Mesodermal cell (in vitro differentiated cells): ENCODE results near the gene CEACAM19.
"Not testable (repeated sequence)": the region's sequence is repeated elsewhere in the genome, so short reads cannot be mapped to it uniquely, and the experiment has no call there.

Source experiments
- H3K27ac ChIP-seq: 2 replicates; pipeline ENCODE4 v1.7.0; 2013; ENCODE audit warnings: mild to moderate bottlenecking, low read depth, low read length, moderate library complexity; ENCODE audit not compliant: severe bottlenecking
- H3K36me3 ChIP-seq: 2 replicates; pipeline ENCODE4 v1.7.1; 2013; ENCODE audit warnings: mild to moderate bottlenecking, low read length, moderate library complexity; ENCODE audit not compliant: control insufficient read depth, insufficient read depth
- H3K4me1 ChIP-seq: one replicate; pipeline ENCODE4 v1.7.1; 2013; ENCODE audit warnings: mild to moderate bottlenecking, low read length; ENCODE audit not compliant: insufficient read depth, control insufficient read depth, poor library complexity, severe bottlenecking
- H3K4me3 ChIP-seq: 2 replicates; pipeline ENCODE4 v1.7.0; 2013; ENCODE audit warnings: low read length, control low read depth, mild to moderate bottlenecking; ENCODE audit not compliant: insufficient read depth, poor library complexity, severe bottlenecking; ENCODE audit errors: extremely low read depth
- H3K9me3 ChIP-seq: 2 replicates; pipeline ENCODE4 v1.7.1; 2013; ENCODE audit warnings: mild to moderate bottlenecking, low read length, moderate library complexity; ENCODE audit not compliant: control insufficient read depth
- WGBS, 2 experiments: methylation state at CpG; one replicate each; pipeline ENCODE4 v1.1.5; 2013; ENCODE audit warnings: missing lambda C conversion rate in 2 of 2; ENCODE audit not compliant: insufficient coverage in 2 of 2; 5-methylcytosine and 5-hydroxymethylcytosine counted together

CEACAM19 gene

GRCh38 chr19:44717603-44718002 is 46.3 kb downstream of the CEACAM19 start:
- H3K4me3 ChIP-seq = no peak overlapping the region
- peaks cover 6% of the 10 kb centered on the region for H3K9me3 ChIP-seq
- no peaks in the 10 kb centered on the region for H3K36me3 ChIP-seq
- peaks cover 18% of the 10 kb centered on the region for H3K4me1 ChIP-seq
- no peak overlapping the region for H3K27ac ChIP-seq
- WGBS, 2 experiments = 88 to 90% methylated on average over 2 of the region's 6 CpGs

DNA sequence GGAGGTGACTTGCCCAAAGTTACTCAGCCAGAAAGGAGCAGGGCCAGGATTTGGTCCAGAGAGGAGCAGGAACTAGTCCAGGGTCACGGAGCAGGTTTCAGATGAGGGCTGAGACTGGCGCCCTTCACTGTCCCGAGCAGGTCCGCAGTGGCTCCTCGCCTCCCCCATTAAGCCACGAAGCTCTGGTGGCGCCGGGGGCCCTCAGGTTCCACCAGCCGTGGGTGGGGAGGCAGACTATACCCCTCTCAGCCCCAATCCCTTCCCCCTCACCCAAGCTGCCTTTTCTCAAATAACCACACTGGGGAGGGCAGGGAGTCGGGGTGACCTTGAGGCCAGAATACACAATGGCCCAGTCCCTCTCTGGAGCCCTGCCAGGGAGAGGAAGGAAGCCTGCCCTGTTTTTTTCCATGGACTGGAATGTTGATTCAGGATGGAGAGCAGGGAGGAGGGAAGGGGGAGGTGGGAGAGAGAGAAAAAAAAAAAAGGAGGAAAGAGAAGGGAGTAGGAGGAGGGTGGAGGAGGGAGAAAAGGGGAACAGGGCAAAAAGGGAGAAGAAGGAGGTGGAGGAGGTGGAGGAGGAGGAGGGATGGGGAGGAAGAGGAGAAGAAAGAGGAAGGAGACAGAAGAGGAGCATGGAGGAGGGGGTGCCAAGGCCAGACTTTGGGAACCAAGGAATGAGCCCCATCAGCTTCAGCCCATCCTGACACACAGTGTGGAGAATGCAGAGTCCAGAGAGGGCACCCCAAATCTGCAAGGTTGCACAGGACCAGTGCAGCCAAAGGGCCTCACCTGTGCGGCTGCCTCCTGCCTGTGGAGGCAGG is 47.4 kb downstream of the CEACAM19 start:
- 32 to 40% methylated on average over 4 to 5 of the region's 11 CpGs for WGBS, 2 experiments
- Histone ChIP-seq H3K4me3 (peak overlapping the region; percentile 21), H3K4me1 (peaks cover 18% of the 10 kb centered on the region), H3K27ac (peak overlapping the region; percentile 91), H3K36me3 (no peaks in the 10 kb centered on the region), H3K9me3 (peaks cover 6% of the 10 kb centered on the region)

GRCh38 chr19:44719262-44719701 is 48.0 kb downstream of the CEACAM19 start:
- Histone ChIP-seq H3K4me3 (no peak overlapping the region), H3K4me1 (peaks cover 18% of the 10 kb centered on the region), H3K27ac (no peak overlapping the region), H3K36me3 (no peaks in the 10 kb centered on the region), H3K9me3 (peaks cover 6% of the 10 kb centered on the region)
- WGBS, 2 experiments = 88 to 91% methylated on average over 8 of the region's 8 CpGs

- not testable (repeated sequence) for H3K9me3 ChIP-seq, H3K27ac ChIP-seq, H3K36me3 ChIP-seq, H3K4me3 ChIP-seq
- 94 to 96% methylated on average over 9 of the region's 9 CpGs for WGBS, 2 experiments
- H3K4me1 ChIP-seq = peaks cover 18% of the 10 kb centered on the region
Observed at GRCh38 chr19:44720396-44720795, 49.1 kb downstream of the CEACAM19 start.

DNA sequence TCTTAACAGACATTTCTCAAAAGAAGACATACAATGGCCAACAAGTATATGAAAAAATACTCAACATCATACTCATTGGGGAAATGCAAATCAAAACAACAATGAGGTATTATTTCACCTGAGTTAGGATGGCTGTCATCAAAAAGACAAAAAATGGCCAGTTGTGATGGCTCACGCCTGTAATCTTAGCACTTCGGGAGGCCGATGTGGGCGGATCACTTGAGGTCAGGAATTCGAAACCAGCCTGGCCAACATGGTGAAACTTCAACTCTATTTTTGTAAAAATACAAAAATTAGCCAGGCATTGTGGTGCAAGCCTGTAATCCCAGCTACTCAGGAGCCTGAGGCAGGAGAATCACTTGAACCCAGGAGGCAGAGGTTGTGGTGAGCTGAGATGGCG is 49.7 kb downstream of the CEACAM19 start:
- no peaks in the 10 kb centered on the region for H3K36me3 ChIP-seq

GRCh38 chr19:44721369-44721768 is 50.1 kb downstream of the CEACAM19 start:
- H3K4me3 ChIP-seq, H3K36me3 ChIP-seq, H3K27ac ChIP-seq, H3K9me3 ChIP-seq: not testable (repeated sequence)
- H3K4me1 ChIP-seq = peaks cover 18% of the 10 kb centered on the region
- WGBS, 2 experiments = 83 to 86% methylated on average over 4 to 5 of the region's 5 CpGs

More for the DNA sequence above, 49.7 kb downstream of the CEACAM19 start:
- Histone ChIP-seq H3K4me3 (no peak overlapping the region), H3K27ac (no peak overlapping the region), H3K4me1 (peaks cover 18% of the 10 kb centered on the region), H3K9me3 (no peaks in the 10 kb centered on the region)
- WGBS, 2 experiments = 88 to 89% methylated on average over 5 to 6 of the region's 6 CpGs

GRCh38 chr19:44722131-44723121 is 51.1 kb downstream of the CEACAM19 start:
- H3K4me1 ChIP-seq = peaks cover 18% of the 10 kb centered on the region
- no peaks in the 10 kb centered on the region for H3K9me3 ChIP-seq
- no peak overlapping the region for H3K4me3 ChIP-seq
- WGBS, 2 experiments = 83 to 88% methylated on average over 12 to 19 of the region's 21 CpGs
- H3K27ac ChIP-seq = no peak overlapping the region
- H3K36me3 ChIP-seq = no peaks in the 10 kb centered on the region

GRCh38 chr19:44723299-44723951 is 52.1 kb downstream of the CEACAM19 start:
- H3K4me1 ChIP-seq = peaks cover 18% of the 10 kb centered on the region
- H3K27ac ChIP-seq = no peak overlapping the region

DNA sequence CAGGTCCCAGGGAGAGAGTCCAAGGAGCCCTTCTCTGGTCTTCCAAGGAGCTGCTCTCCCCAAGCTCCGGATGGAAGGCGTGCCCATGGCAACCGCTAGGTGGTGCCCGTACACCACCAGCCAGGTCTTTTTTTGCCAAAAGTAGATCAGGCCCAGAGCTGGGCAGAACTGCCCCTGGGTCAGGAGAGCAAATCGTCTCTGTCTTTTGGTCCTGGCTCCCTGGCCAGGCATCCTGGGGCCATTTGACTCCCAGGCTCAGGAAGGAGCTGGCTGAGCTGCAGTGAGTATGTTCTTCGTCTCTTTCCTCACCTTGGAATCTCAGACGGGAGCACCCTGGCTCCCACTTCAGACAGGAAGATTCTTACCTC is 52.7 kb downstream of the CEACAM19 start:
- H3K4me3 ChIP-seq = no peak overlapping the region
- WGBS, 2 experiments = 23 to 25% methylated on average over 7 of the region's 7 CpGs
- no peaks in the 10 kb centered on the region for H3K36me3 ChIP-seq
- H3K4me1 ChIP-seq = peaks cover 15% of the 10 kb centered on the region
- no peak overlapping the region for H3K27ac ChIP-seq
- no peaks in the 10 kb centered on the region for H3K9me3 ChIP-seq

More at GRCh38 chr19:44723299-44723951, 52.1 kb downstream of the CEACAM19 start:
- Histone ChIP-seq H3K9me3 (no peaks in the 10 kb centered on the region), H3K4me3 (no peak overlapping the region), H3K36me3 (no peaks in the 10 kb centered on the region)
- WGBS, 2 experiments = 87 to 91% methylated on average over 8 to 9 of the region's 10 CpGs

DNA sequence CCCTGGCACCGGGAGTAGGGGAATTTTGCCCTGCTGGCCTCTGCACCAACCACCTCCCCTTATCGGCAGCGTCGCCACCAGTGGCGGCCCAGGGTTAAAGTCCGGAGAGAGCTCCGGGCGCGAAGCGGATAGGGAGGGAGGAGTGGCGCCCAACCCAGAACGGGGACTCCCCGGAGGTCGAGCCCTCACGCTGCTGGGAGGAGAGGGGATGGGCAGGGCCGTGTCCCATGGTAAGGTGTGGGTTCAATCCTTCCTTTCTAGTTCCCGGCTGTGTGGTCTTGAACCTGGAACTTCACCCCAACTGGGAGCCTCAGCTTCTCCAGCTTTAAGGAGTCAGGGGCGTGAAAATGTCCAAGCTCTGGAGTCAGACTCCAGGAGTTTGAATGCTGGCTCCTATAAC is 54.0 kb downstream of the CEACAM19 start:
- Histone ChIP-seq H3K4me1 (peaks cover 9% of the 10 kb centered on the region), H3K36me3 (no peaks in the 10 kb centered on the region), H3K9me3 (no peaks in the 10 kb centered on the region), H3K4me3 (no peak overlapping the region), H3K27ac (no peak overlapping the region)
- WGBS, 2 experiments = 75 to 85% methylated on average over 5 to 13 of the region's 18 CpGs
